Mesenchymal stem cell (in vitro differentiated cells and primary cell): ENCODE data around the gene ID1.

Experiments
- DNase-seq: peaks from one replicate; pipeline ENCODE4 v3.0.0-alpha.2; 2013
- H2AFZ ChIP-seq: one replicate; pipeline ENCODE4 v1.6.1; 2013; ENCODE audit warnings: low read depth, mild to moderate bottlenecking, control low read depth, inconsistent platforms, low read length, moderate library complexity
- H2AK5ac ChIP-seq: 2 replicates; pipeline ENCODE4 v1.6.1; 2013; ENCODE audit warnings: low read length, moderate library complexity, mild to moderate bottlenecking, inconsistent platforms; ENCODE audit not compliant: severe bottlenecking
- H2BK120ac ChIP-seq: one replicate; pipeline ENCODE4 v1.6.1; 2013; ENCODE audit warnings: low read depth, mild to moderate bottlenecking, inconsistent platforms, low read length, moderate library complexity
- H2BK12ac ChIP-seq, 2 experiments: one replicate each; pipeline ENCODE4 v1.6.1; 2013; ENCODE audit warnings: inconsistent platforms in 2 of 2, low read length in 2 of 2, mild to moderate bottlenecking in 2 of 2, moderate library complexity in 2 of 2, control low read depth in 1 of 2
- H2BK15ac ChIP-seq: one replicate; pipeline ENCODE4 v1.6.1; 2013; ENCODE audit warnings: mild to moderate bottlenecking, low read depth, inconsistent platforms; ENCODE audit not compliant: poor library complexity, severe bottlenecking
- H2BK5ac ChIP-seq: 2 replicates; pipeline ENCODE4 v1.6.1; 2013; ENCODE audit warnings: low read depth, mild to moderate bottlenecking, low read length, control low read depth, inconsistent platforms; ENCODE audit not compliant: poor library complexity, severe bottlenecking
- H3K14ac ChIP-seq, 2 experiments: one replicate each; pipeline ENCODE4 v1.6.1; 2013; ENCODE audit warnings: inconsistent platforms in 2 of 2, low read length in 2 of 2, control low read depth in 1 of 2, mild to moderate bottlenecking in 1 of 2, moderate library complexity in 1 of 2
- H3K18ac ChIP-seq, 2 experiments: one replicate each; pipeline ENCODE4 v1.6.1; 2013; ENCODE audit warnings: inconsistent platforms in 2 of 2, low read length in 2 of 2, control low read depth in 1 of 2, low read depth in 1 of 2, mild to moderate bottlenecking in 1 of 2
- H3K23ac ChIP-seq, 2 experiments: one replicate each; pipeline ENCODE4 v1.6.1; 2013; ENCODE audit warnings: inconsistent platforms in 2 of 2, low read length in 2 of 2, mild to moderate bottlenecking in 2 of 2, moderate library complexity in 2 of 2, control low read depth in 1 of 2
- H3K27ac ChIP-seq: 2 replicates; pipeline ENCODE4 v1.5.1; 2013; ENCODE audit warnings: mild to moderate bottlenecking, moderate library complexity, low read length, control low read depth, inconsistent platforms; ENCODE audit not compliant: poor library complexity, severe bottlenecking
- H3K27me3 ChIP-seq, 2 experiments: 2 replicates each; pipeline versions ENCODE4 v1.6.1 to v1.7.0; 2013; ENCODE audit warnings: low read length in 2 of 2, mild to moderate bottlenecking in 2 of 2, moderate library complexity in 2 of 2, control low read depth in 1 of 2, inconsistent platforms in 1 of 2; ENCODE audit not compliant: control insufficient read depth in 1 of 2, insufficient read depth in 1 of 2
- H3K36me3 ChIP-seq, 2 experiments: 2 replicates each; pipeline versions ENCODE4 v1.6.1 to v1.7.0; 2013; ENCODE audit warnings: low read length in 2 of 2, control low read depth in 1 of 2, inconsistent platforms in 1 of 2, low read depth in 1 of 2, mild to moderate bottlenecking in 1 of 2; ENCODE audit not compliant: insufficient read depth in 2 of 2, control insufficient read depth in 1 of 2
- H3K4ac ChIP-seq, 2 experiments: one replicate each; pipeline ENCODE4 v1.6.1; 2013; ENCODE audit warnings: inconsistent platforms in 2 of 2, low read length in 2 of 2, mild to moderate bottlenecking in 2 of 2, moderate library complexity in 2 of 2, control low read depth in 1 of 2, low read depth in 1 of 2
- H3K4me1 ChIP-seq: 2 replicates; pipeline ENCODE4 v1.6.1; 2013; ENCODE audit warnings: low read depth, low read length, control low read depth; ENCODE audit not compliant: control insufficient read depth, insufficient read depth
- H3K4me2 ChIP-seq: 2 replicates; pipeline ENCODE4 v1.6.1; 2013; ENCODE audit warnings: low read length, mild to moderate bottlenecking, inconsistent platforms; ENCODE audit not compliant: poor library complexity, severe bottlenecking
- H3K4me3 ChIP-seq, 2 experiments: 2 replicates each; pipeline versions ENCODE4 v1.5.1 to v1.7.0; 2013; ENCODE audit warnings: low read length in 2 of 2, mild to moderate bottlenecking in 2 of 2, control low read depth in 1 of 2, low read depth in 1 of 2; ENCODE audit not compliant: insufficient read depth in 1 of 2
- H3K79me1 ChIP-seq: replicated peaks from 2 replicates; pipeline ENCODE4 v1.6.1; 2013; ENCODE audit warnings: mild to moderate bottlenecking, control low read depth, low read length, inconsistent platforms; ENCODE audit not compliant: poor library complexity, severe bottlenecking
- H3K9ac ChIP-seq: 2 replicates; pipeline ENCODE4 v1.7.0; 2013; ENCODE audit warnings: mild to moderate bottlenecking, low read length, moderate library complexity
- H3K9me3 ChIP-seq: 2 replicates; pipeline ENCODE4 v1.7.0; 2013; ENCODE audit warnings: mild to moderate bottlenecking, low read length; ENCODE audit not compliant: control insufficient read depth
- H4K8ac ChIP-seq: one replicate; pipeline ENCODE4 v1.6.1; 2013; ENCODE audit warnings: inconsistent platforms, mild to moderate bottlenecking, low read length, moderate library complexity
- H4K91ac ChIP-seq: one replicate; pipeline ENCODE4 v1.6.1; 2013; ENCODE audit warnings: mild to moderate bottlenecking, low read length, inconsistent platforms
- WGBS: methylation state at CpG from one replicate; pipeline ENCODE4 v1.1.7; 2013; ENCODE audit warnings: mixed read lengths; 5-methylcytosine and 5-hydroxymethylcytosine counted together

The ID1 gene

GRCh38 chr20:31605902-31606803, 1.1 kb downstream of the ID1 start:
- Histone ChIP-seq H3K4me1 (peaks cover 37% of the 10 kb centered on the region), H3K18ac (peak overlapping the region; percentile 95 to 99), H3K14ac (peak overlapping the region; percentile 48 to 96), H2BK120ac (no peak overlapping the region), H2BK12ac (peak overlapping the region; percentile 30 to 46), H3K9me3 (no peaks in the 10 kb centered on the region), H3K27ac (peak overlapping the region; percentile 3), H2BK15ac (peak overlapping the region; percentile 82), H2BK5ac (no peak overlapping the region), H3K4me2 (peak overlapping the region; percentile 55), H3K36me3 (peaks cover 3 to 7% of the 10 kb centered on the region in 2 experiments), H3K4ac (peak overlapping the region; percentile 42 to 84), H3K23ac (peak overlapping the region in 1 of 2 experiments; percentile 85), H2AK5ac (no peak overlapping the region), H4K8ac (peak overlapping the region; percentile 79), H3K27me3 (no peaks in the 10 kb centered on the region), H3K79me1 (no peaks in the 10 kb centered on the region), H3K4me3 (peak overlapping the region; percentile 81 to 98), H3K9ac (peak overlapping the region; percentile 99), H2AFZ (no peak overlapping the region), H4K91ac (peak overlapping the region; percentile 29)
- DNase-seq, result peak; percentile 52
- WGBS, result under 1% methylated on average over 38 of the region's 39 CpGs

- H2BK15ac ChIP-seq, result no peak overlapping the region
- H2BK5ac ChIP-seq, result no peak overlapping the region
- peak overlapping the region in 1 of 2 experiments; percentile 55 for H2BK12ac ChIP-seq
- H2AFZ ChIP-seq, result no peak overlapping the region
- H3K79me1 ChIP-seq, result no peaks in the 10 kb centered on the region
- H3K18ac ChIP-seq, result peak overlapping the region; percentile 65 to 87
- H4K91ac ChIP-seq, result peak overlapping the region; percentile 21
- peak overlapping the region in 1 of 2 experiments; percentile 47 for H3K4ac ChIP-seq
- H3K9me3 ChIP-seq, result no peaks in the 10 kb centered on the region
- DNase-seq, result peak; percentile 95
- peaks cover 3 to 7% of the 10 kb centered on the region in 2 experiments for H3K36me3 ChIP-seq
- no peak overlapping the region for H3K27ac ChIP-seq
- H3K23ac ChIP-seq, result peak overlapping the region in 1 of 2 experiments; percentile 2
- H3K4me1 ChIP-seq, result peaks cover 37% of the 10 kb centered on the region
- H4K8ac ChIP-seq, result peak overlapping the region; percentile 28
- H3K4me3 ChIP-seq, result peak overlapping the region in 1 of 2 experiments; percentile 98
- peak overlapping the region; percentile 55 for H3K4me2 ChIP-seq
- 26% methylated on average over 8 of the region's 8 CpGs for WGBS
- peak overlapping the region; percentile 99 for H3K9ac ChIP-seq
- H3K14ac ChIP-seq, result peak overlapping the region in 1 of 2 experiments; percentile 39
- peak overlapping the region; percentile 8 for H2AK5ac ChIP-seq
- no peak overlapping the region for H2BK120ac ChIP-seq
- no peaks in the 10 kb centered on the region for H3K27me3 ChIP-seq
Measured at GRCh38 chr20:31606804-31607639, 1.9 kb downstream of the ID1 start.

GRCh38 chr20:31607640-31608250, 2.7 kb downstream of the ID1 start:
- 68% methylated on average over 9 of the region's 9 CpGs for WGBS
- H3K4me1 ChIP-seq, result peaks cover 37% of the 10 kb centered on the region

More at GRCh38 chr20:31607640-31608250, 2.7 kb downstream of the ID1 start:
- DNase-seq, result no peak
- Histone ChIP-seq H2BK5ac (no peak overlapping the region), H3K9me3 (no peaks in the 10 kb centered on the region), H3K79me1 (no peaks in the 10 kb centered on the region), H2BK12ac (peak overlapping the region in 1 of 2 experiments; percentile 55), H3K4me3 (peak overlapping the region in 1 of 2 experiments; percentile 98), H3K14ac (peak overlapping the region in 1 of 2 experiments; percentile 39), H4K91ac (no peak overlapping the region), H3K23ac (no peak overlapping the region), H2AFZ (no peak overlapping the region), H3K9ac (peak overlapping the region; percentile 99), H2BK120ac (no peak overlapping the region), H3K36me3 (peaks cover 3 to 7% of the 10 kb centered on the region in 2 experiments), H3K4me2 (peak overlapping the region; percentile 64), H3K4ac (no peak overlapping the region), H3K27ac (peak overlapping the region; percentile 71), H3K27me3 (no peaks in the 10 kb centered on the region), H4K8ac (no peak overlapping the region), H2BK15ac (no peak overlapping the region), H2AK5ac (peak overlapping the region; percentile 8), H3K18ac (peak overlapping the region; percentile 41 to 63)
